NOMO-1 treated with DMSO at 0.1 percent for 48 hours (cell line): ENCODE data around the gene BCKDHB.
"Not testable (repeated sequence)": the region's sequence is repeated elsewhere in the genome, so short reads cannot be mapped to it uniquely, and the experiment has no call there.

ENCODE experiments used
- DNase-seq: peaks from one replicate; lab custom pipeline; 2025; ENCODE audit not compliant: unreplicated experiment; lab: John Stamatoyannopoulos, UW

Gene BCKDHB

GRCh38 chr6:80254716-80255115 lies 148.2 kb downstream of the BCKDHB start:
- DNase-seq, result no peak

- DNase-seq, result no peak
Observed at GRCh38 chr6:80256691-80257090, 150.2 kb downstream of the BCKDHB start.

- DNase-seq, result no peak
Observed at GRCh38 chr6:80259118-80259517, 152.6 kb downstream of the BCKDHB start.

- DNase-seq, result no peak
Observed at GRCh38 chr6:80263585-80263984, 157.1 kb downstream of the BCKDHB start.

GRCh38 chr6:80268865-80269730 lies 162.6 kb downstream of the BCKDHB start:
- DNase-seq, result no peak

GRCh38 chr6:80271074-80271473 lies 164.6 kb downstream of the BCKDHB start:
- no peak for DNase-seq

GRCh38 chr6:80272988-80273387 lies 166.5 kb downstream of the BCKDHB start:
- no peak for DNase-seq

GRCh38 chr6:80276861-80277260 lies 170.4 kb downstream of the BCKDHB start:
- no peak for DNase-seq

- DNase-seq, result no peak
Observed at GRCh38 chr6:80277501-80277900, 171.0 kb downstream of the BCKDHB start.

GRCh38 chr6:80280262-80281010 lies 174.0 kb downstream of the BCKDHB start:
- peak; percentile 27 for DNase-seq

GRCh38 chr6:80282913-80283554 lies 176.6 kb downstream of the BCKDHB start:
- DNase-seq, result no peak

GRCh38 chr6:80287112-80287511 lies 180.6 kb downstream of the BCKDHB start:
- DNase-seq, result no peak

GRCh38 chr6:80287607-80288006 lies 181.1 kb downstream of the BCKDHB start:
- no peak for DNase-seq

GRCh38 chr6:80289727-80290126 lies 183.3 kb downstream of the BCKDHB start:
- DNase-seq, result no peak

GRCh38 chr6:80294531-80294930 lies 188.1 kb downstream of the BCKDHB start:
- DNase-seq, result not testable (repeated sequence)

GRCh38 chr6:80302716-80303115 lies 196.2 kb downstream of the BCKDHB start:
- DNase-seq, result no peak

- DNase-seq, result no peak
Observed at GRCh38 chr6:80304014-80304413, 197.5 kb downstream of the BCKDHB start.

- DNase-seq, result no peak
Observed at GRCh38 chr6:80314531-80314930, 208.1 kb downstream of the BCKDHB start.

- no peak for DNase-seq
Observed at GRCh38 chr6:80316686-80317231, 210.3 kb downstream of the BCKDHB start.

- DNase-seq, result no peak
Observed at GRCh38 chr6:80319196-80319595, 212.7 kb downstream of the BCKDHB start.

GRCh38 chr6:80321011-80321410 lies 214.5 kb downstream of the BCKDHB start:
- DNase-seq, result no peak
